ENCODE measurements around the gene CPEB4.
A peak's percentile ranks its signal among the peaks of the same experiment; 100 is the strongest.

Gene CPEB4

DNA sequence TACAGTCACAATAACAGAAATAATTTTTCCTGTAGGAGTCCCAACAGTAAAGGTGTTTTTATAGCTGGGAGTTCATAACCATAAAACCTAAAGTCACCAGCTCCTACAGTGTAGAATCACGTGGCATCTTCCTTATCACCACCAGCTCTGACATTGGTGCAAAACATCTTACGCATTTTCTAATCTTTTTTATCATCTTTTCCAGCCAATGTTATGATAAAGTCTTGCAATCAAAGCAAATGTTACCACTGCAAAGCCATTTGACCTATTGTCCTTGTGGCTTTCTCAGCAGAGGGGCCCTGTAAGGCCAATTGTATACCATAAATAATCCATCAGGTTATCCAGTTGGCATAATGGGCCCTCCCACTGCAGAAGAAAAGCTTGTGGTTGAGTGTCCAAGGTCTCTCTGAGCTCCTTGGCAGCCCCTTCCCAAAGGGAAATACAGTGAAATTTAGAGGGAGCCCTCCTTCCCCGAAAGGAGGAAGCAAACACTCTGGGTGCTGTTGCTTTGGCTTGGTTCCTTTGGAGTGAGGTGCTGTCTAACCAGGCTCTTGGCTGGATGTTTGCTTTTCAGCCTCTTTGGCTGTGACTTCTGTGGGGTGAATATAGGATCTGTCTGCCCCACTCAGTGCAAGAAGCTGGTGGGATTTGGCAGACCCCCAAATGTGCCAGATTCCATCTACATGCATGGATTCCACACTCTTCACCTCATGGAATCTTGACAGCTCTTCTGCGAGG, 29.3 kb upstream of the CPEB4 start:
- DNase-seq (ENCODE audit: low spot score): no peak

DNA sequence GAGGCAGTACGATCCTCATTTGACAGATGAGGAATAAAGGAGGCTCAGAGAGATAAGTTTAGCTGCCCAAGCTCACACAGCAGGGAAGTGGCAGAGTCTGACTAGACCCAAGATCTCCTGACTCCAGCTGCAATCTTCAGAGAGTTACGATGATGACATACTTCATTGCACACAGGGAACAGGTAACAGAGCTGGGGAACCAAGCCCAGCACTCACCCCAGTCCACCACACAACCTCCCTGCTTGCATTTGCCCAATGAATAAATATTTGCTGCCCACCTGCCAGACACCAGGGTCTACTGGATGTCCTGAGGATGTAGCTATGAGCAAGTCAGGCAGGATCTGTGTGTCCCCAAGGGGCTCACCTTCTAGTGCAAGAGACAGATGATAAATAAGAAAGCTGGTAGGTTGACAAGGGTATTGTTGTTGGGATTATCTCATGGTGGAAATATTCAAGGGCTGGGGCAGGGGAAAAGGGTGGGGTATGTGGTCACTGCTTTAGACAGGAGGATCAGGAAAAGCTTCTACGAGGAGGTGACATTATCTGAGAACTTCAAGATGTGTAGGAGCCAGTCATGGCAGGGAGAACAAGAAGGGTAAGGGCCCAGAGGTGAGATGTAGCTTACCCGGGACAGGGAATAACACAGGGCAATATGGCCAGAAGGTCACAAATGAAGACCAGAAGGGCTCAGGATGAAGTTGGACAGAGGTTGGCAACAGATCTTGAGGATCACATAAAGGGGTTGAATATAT, 28.6 kb upstream of the CPEB4 start:
- no peak for DNase-seq (ENCODE audit: low spot score)

DNA sequence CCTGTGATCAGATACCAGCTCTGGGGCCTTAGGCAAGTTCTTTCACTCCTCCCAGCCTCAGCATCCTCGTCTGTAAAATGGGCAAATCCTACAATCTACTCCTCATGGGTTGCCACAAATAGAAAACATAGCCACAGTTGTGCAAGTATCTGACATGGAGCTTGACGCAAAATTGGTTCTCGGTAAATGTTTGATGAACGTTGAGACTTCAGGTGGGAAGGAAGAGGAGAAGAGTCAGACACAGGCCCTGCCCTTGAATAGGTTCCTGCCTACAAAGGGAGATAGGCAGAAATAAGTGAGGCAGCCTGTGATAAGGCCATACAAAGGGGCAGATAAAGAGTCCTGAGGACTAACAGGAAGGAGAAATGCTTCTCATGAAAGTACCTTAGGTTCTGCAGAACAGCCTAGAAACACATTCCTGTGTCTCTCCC, 26.1 kb upstream of the CPEB4 start:
- no peak for DNase-seq (ENCODE audit: low spot score)

DNA sequence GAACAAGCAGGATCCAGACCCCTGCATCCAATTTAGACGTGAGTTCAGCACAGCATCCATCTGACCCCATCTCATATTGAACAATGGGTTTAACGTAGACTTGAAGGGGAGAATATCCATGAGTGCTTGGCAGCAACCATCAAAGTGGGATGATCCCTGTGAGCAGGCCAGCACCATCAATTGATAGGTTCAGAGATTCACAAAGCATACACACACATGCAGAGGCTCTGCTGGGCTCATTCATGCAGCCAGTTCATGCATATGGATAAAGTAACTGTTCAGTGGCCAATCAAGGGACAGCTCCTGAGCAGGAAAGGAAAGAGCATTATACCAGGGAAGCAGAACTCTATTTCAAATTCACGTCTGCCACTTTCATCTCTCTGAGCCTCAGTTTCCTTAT, 24.8 kb upstream of the CPEB4 start:
- DNase-seq (ENCODE audit: low spot score): no peak

DNA sequence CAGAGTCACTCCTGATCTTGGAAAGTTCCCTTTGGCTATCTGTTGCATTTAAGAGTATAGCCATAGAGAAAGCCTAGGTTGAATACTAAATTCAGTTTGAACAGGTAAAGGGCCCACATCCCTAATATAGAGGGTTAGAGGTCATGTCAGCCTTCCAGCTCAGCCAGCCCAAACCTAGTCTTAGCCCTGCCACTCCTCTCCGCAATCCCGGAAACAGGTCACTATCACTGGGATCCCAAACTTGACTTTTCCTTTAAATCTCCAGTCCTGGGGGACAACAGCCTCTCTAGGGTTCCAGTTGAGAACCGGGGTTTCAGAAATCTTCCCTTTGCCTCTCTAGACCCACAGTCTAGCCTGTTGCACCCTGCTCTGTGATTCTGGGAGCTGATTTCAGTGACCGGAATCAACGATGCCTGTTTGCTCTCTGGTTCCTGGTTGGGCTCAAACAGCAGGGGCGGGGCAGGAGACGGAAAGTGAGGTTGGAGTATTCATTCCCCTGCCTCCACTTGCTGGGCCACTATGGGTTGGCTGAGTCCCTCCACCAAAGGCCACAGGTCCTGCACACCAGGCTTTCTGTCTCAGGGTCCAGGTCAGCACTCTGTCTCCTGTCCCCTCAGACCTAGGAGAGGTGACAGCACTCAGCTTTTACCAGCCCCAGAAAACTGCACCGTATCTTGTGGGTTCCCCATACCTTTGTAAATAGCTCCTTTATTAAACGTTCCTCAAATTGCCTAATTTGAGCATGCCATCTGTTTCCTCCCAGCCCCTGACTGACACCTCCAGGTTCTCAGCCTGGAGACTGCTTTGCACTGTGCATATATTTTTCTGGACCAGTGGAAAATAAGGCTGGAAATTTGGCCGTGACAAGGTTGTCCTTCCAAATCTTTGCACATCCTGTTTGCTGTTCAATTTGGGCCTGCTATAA, 23.8 kb upstream of the CPEB4 start:
- DNase-seq (ENCODE audit: low spot score): peak; percentile 36

DNA sequence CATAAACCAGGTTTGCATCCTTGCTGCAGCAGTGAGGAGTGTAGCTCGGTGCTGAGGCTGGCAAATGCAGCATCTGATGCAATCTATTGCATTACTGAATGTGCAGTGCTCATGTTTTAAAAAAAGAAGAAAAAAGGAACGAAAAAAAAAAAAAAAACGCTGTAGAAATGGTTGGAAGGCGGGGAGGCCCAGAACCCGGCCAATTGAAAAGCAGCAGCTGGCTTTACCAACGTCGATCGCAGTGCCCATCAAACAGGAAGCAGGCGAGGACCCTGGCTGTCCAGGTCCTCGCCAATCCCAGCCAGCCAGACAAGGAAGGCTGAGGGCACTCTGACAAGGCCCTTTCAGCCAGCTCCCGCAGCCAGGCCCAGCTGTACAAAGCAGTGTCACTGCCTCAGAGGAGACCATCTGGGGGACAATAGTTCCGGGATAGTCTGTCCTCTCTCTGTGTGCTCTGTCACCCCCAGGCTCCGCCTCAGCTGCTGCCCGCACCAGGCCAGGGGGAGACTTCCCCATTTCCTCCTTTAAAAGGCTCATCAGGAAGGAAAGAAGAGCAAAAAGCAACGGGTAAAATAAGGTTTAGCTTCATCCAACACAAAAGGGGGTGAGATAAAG, 21.8 kb upstream of the CPEB4 start:
- peak; percentile 26 for DNase-seq (ENCODE audit: low spot score)

DNA sequence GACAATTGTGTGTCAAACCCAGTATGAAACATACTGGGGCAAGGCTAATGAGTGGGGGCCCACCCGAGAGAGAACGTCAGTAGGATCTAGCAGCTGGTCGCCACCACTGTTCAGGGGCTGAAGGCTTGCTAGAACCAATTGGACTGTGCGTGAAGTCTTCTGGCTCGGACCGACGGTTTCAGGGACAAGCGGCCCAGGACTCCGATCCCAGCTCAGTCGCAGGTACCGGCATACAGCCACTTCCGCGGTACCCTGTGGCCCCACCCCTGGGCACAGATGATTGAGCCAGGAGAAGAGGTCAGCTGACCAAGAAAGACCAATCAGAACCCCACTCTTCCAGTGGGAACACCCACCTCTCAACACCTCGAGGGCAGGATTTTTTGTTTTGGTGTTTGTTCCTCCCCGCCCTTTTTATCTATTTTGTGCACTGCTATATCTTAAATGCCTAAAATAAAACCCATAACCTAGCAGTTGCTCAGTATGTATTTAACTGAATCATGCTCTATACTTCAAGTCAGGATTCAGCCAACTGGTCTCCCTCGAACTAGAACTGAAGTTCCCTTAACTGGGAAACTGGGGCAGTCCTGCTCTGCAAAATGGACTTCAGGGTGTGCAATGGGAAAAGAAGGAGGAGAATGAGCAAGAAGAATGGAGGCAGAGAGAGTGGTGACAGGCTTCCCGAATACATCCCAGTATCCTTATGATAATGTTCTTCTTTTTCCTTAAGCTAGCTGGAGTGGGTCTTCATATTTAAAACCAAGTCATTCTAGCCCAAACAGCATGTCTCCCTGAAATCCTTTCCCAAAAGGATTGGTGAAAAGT, 21.1 kb upstream of the CPEB4 start:
- no peak for DNase-seq (ENCODE audit: low spot score)

DNA sequence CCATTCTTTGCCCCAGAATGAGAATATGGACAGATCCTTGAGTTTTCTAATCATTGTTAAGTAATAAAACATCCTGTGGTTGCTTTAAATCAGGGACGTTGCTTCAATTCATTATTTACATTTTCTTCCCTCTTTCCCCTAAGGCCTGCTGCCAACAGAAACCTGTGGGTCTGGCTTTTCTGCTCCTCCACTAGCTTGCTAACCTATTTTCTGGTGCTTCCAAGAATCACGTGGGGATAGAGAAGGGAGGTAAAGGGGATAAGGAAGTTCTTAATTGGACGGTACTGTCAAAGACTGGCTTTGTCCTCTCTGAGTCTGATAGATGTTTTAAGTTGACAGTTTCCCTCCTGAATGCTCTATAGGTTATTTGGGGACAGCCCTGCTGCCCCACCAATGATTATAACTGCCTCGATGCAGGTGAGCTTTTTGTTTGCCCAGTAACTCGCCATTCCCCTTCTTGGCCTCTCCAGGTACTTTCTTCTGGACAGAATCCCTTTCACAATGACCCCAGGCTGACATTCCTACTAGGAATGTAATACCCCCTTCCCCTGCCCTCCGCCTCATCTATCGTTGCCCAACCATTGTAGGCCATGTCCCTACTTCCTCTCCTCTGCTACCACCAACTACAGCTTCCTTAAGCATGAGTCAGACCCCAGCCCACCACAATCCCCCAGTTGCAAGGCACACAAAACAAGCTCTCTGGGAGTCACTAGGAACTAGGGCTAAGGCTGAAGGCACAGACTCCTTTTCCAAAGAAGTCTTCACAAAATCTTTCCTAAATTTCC, 19.9 kb upstream of the CPEB4 start:
- DNase-seq (ENCODE audit: low spot score): no peak

DNA sequence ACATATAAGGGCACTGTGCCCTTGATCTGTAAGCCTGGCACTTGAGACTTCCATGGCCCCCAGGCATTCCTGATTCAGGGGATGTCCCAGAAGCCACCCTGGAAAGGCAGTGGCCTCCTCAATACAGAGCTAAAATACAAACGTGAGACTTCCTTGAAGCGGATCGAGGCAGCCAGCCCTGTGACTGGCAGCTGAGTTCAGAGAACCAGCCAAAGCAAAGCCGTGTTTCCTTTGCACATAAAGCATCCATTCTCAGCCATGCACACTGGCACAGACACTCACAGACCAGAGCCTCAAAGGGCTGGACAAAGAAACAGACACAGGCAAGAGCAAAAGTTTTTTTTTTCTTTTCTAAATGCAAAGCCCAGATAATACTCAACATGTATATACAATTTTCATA, 18.8 kb upstream of the CPEB4 start:
- no peak for DNase-seq (ENCODE audit: low spot score)

DNA sequence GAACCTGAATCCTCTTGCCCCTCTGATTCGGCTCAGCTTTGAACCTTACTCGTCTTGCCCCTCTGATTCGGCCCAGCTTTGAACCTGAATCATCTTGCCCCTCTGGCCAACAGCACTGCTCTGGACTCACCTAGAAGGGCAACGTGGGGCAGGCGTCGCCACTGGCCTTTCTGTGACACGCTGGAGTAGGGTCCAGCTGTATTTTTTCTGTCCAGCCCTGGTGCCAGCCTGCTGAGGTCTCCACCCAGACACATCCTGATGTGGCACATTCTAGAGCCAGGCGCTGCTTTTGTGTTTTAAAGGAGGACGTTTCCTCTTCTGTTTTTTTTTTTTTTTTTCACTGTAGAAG, 15.2 kb upstream of the CPEB4 start:
- DNase-seq (ENCODE audit: low spot score): no peak

DNA sequence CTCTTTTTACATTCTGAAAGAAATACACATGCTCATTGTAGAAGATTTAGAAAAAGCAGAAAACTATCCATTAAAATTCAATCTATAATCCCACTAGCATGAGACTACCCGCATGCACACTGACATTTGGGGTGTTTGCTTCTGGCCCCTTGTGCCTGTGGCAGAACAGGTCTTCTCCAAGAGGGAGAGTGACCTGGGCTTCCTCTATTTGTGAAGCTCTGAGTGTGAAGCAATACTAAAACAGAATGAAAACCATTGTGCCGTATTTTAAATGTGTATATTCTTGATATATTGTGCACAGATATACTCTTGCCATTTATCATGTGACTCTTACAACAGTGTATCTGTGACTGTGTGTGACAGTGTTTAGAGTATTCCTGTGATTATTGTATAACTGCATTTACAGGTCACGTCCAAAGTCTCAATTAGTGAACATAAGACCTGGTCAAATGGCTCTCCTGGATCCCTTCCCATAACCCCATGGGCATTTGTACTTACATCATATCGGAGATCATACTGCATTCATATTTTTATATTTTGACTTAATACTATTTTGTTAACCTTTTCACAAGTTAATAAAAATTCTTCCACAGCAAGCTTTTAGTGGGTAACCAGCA, 14.7 kb upstream of the CPEB4 start:
- no peak for DNase-seq (ENCODE audit: low spot score)

DNA sequence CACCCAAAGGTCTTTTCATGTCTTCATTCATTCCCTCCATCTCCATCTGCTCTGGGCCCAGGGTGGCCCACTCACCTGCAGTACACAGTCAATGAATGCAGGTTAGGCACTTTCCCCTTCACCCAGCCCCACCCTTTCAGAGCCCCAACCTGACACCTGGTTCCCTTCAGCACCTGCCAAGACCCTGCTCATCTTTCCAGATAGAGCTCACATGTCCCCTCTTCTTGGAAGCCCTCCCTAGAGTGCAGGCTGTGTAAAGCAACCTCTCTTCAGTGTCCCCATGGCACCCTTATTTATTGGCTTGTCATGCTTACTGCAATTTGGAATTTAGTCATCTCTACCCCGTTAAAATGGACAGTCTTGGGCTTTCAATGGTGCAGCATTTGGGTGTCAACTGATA, 13.0 kb upstream of the CPEB4 start:
- no peak for DNase-seq (ENCODE audit: low spot score)

DNA sequence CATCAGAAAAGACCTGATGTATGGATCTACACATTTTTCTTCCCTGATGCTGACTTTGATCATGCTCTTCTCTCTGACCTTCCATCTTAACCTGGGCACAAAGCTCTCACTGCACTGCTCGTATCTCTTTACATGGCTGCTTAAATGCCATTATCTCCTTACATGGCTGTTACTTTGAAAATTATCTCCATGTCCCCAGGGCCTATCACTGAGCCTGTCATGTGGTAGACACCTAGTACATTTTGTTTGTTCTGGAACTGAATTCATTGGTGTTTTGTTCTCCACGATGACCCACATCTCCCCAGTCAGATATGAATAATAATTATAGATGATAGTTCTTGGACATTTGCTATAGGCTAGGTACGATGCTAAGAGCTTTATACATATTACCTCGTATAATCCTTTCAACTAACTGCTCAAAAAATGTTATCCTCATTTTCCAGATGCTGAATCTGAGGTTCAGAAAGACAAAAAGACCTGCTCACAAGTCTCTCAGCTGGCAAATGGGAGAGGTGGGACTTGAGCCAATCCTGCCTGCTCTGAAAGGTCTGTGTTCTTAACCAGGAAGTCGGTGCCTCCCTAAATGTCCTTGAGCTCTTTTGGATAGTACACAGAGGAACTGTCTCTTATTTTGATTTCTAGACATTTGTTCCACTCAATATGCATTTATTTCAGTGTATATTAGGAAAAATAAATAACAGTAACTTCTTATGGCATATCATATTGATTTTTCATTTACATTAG, 9.8 kb upstream of the CPEB4 start:
- no peak for DNase-seq (ENCODE audit: low spot score)

DNA sequence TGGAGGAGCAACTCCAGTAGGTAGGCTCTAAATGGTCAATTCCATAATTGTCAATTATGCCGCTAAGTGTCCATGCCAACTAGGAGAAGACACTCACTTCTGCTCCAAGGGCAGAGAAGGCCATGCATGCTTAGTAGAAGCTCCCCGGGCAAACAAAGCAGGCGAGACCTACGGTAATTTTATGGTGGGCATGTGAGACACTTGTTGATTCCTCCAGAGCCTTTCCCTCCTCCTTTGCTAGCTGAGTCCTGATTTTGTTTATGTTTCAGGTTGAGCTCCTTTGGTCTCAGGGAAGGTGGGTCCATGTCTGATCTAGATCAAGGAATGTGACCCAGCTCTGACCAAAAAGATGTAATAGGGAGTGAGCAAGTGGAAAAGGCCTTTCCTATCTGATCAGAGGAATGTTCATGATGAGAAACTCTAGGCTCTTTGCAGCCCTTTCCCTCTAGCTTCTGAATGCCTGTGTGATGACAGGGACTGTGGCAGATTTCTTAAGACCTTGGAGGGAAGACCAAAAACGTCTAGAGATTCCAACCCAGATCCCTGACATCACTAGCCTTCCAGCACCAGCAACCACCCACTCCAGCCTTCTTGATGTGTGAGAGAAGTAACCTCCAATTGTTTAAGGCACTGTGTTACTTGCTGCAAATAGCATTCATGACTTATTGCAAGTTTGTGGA, 7.7 kb upstream of the CPEB4 start:
- DNase-seq (ENCODE audit: low spot score): no peak

DNA sequence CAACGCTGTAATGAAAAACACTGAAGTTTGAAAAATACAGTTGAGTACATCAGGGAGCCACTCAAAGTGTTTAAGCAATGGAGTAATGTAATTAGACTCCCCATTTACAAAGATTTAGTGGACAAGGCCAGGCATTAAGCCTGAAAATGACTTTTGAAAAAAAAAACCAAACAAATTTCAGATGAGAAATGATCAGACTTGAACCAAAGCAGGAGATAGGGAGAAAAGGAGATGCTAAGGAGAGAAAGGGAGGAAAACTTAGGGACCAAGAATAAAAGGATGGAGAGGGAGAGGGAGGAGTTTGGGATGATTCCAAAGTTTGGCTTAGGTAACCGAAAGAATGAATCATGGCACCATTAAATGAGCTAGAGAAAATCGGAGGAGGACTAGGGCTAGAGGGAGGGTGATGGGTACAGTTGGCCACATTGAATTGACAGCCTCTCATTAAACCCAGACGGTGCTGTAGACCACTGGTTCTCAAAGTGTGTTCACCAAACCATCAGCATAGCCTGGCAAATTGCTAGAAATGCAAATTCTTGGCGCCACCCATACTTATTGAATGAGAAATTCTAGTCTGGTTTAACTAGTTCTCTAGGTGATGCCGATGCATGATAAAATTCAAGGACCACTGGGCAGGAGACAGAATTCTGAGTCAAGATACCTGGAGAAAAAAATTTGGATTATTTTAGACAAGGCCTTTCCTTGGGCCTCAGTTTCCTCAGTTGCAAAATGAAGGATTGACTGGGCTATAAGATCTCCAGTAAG, 6.2 kb upstream of the CPEB4 start:
- DNase-seq (ENCODE audit: low spot score): no peak

DNA sequence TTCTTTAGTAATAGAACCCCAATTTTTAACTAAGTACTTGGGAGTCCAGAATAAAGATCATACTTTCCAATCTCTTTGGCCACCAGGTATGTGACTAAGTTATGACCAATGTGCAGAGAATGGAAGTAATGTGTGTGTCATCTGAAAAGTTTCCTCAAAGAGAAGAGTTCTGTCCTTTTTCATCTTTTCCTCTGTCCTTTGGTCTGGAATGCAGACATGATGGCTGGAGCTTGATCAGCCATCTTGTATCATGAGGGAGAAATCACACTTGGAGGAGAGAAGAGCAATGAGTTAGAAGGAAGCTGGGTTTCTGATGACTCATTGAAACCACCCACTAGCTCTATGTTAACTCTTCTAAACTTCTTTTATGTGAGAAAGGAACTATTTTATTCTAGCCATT, 5.5 kb upstream of the CPEB4 start:
- DNase-seq (ENCODE audit: low spot score): no peak

DNA sequence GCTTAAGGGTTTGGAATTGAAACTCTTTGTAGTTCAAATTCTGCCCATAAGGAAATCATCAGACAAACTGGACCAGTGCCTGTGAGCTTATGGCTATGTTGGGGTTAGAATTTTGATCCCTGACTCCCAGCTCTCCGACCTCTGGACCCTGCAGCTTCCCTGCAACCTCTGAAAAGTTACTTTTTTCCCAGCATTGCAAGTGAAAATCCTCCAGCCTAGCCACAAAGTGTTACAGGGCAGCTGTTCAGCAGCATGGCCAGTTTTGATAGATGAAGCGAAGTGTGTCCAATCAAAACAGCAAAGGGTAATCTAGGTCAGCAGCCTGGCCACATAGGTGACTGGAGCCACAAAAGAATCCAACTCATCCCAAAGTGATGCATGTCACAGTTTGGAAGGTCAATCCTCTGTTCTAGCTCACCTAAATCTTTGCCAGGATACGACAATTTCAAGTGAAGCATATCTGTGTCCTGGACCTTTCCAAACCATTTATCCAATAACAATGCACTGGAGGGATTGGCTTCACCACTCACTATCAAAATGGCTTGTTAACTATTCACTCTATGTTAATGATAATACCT, 4.7 kb upstream of the CPEB4 start:
- DNase-seq (ENCODE audit: low spot score): no peak
